Activated T-helper 9 cell treated with anti-CD3 and anti-CD28 coated beads, Interleukin-2, amount 50 U/mL, for 16 hours (primary cell): ENCODE measurements around the gene LILRB3.
"Not testable (repeated sequence)": the region's sequence is repeated elsewhere in the genome, so short reads cannot be mapped to it uniquely, and the experiment has no call there.

Experiments used
- DNase-seq: peaks from one replicate; pipeline ENCODE4 v3.0.0-alpha.2; 2020; ENCODE audit warnings: low read depth

Gene LILRB3

DNA sequence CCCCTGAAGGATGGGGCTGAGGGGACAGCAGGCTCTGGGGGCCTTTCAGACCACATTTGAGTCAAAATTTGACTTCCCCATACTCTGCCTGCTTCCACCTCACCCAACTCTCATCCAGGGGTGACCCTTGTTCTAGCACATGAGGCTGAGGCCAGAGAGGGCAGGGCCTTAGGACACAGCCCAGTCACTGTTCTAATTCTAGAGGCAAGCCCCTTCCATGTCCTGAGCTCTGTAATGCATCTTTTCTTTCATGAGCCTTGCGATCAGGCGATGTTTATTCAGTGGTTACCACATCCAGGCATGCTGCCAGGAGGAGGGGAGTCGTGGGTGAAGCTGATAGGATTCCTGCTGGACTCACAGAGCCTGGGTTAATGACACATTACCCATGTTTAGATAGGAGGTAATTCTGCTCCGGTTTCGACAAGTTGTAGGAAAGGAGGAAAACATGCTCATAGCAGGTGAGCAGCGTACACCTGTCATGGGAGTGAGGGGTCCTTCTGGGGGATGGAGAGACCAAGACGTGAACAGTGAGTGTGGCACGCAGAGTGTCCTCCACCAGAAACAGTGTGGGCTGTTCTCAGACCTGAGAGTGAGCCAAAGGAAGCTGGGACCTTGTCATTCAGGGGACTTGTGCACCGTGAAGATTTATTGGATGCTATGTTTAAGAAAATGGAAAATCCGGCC, 12.9 kb downstream of the LILRB3 start:
- DNase-seq: no peak

DNA sequence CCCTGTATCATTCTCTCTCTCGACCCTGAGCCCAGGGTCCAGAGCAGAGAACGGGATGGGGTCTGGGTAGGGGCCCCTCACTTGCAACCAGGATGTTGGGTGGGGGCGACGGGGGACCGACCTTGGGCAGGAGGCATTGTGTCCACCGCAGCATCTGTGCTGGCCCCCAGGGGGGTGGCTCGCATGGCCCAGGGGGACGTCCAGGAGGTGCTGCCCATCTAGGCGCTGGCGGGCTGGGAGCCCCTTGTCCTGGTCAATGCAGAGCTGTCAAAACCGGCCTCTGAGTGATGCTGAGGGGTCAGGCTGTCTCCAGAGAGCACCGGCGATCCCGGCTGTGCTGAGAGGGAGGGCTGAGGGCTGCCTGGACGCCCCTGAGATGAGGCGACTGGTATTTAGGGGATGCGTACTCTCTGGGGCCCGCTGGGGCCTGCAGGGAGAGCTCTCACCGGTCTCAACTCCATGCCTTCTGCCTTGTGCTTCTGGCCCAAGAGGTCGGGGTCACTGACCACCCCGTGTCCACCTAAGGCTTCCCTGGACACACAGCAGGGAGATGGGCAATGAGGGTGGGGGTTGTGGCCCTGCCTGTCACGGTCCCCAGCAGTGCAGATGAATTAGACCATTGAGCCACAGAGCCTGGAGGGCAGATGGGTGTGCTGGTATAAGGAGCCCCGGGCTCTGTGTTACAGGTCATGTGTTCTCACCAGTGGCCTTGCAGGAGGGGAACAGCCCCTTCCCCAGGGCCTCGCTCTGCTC, 13.6 kb downstream of the LILRB3 start:
- no peak for DNase-seq

GRCh38 chr19:54208784-54209057, 14.1 kb downstream of the LILRB3 start:
- no peak for DNase-seq

- DNase-seq: no peak
Observed at GRCh38 chr19:54207983-54208783, 14.6 kb downstream of the LILRB3 start.

- no peak for DNase-seq
Observed at GRCh38 chr19:54207676-54207982, 15.2 kb downstream of the LILRB3 start.

GRCh38 chr19:54207193-54207592, 15.6 kb downstream of the LILRB3 start:
- DNase-seq: not testable (repeated sequence)

GRCh38 chr19:54206831-54207177, 16.0 kb downstream of the LILRB3 start:
- DNase-seq: no peak

DNA sequence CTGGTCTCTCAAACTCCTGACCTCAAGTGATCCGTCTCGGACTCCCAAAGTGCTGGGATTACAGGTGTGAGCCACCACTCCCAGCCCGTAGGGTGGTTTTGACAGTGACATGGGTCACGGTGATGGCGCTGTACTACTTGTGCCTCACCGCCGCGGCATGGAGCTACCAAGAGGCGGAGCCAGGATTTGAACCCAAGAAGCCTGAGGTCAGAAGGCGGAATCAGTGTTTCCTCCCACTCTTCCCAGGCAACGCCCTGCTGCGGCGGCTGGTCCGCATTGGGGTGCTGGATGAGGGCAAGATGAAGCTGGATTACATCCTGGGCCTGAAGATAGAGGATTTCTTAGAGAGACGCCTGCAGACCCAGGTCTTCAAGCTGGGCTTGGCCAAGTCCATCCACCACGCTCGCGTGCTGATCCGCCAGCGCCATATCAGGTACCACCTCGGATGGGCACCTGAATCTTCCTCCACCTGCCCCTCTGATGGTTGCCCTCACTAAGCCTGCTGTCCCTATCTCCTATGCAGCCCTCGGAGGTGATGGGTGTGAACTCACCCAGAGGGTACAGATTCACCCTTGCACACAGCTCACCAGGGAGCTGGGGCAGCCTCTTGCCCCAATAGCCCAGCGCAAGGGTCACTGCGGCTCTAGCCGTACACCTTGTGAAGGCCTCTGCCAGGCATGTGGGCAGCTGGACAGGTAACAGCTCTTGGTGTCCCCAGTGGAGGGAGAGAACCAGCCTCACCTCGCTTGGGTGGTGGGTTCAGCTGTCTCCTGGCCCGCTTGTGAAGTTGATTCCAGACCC, 16.6 kb downstream of the LILRB3 start:
- DNase-seq: no peak

DNA sequence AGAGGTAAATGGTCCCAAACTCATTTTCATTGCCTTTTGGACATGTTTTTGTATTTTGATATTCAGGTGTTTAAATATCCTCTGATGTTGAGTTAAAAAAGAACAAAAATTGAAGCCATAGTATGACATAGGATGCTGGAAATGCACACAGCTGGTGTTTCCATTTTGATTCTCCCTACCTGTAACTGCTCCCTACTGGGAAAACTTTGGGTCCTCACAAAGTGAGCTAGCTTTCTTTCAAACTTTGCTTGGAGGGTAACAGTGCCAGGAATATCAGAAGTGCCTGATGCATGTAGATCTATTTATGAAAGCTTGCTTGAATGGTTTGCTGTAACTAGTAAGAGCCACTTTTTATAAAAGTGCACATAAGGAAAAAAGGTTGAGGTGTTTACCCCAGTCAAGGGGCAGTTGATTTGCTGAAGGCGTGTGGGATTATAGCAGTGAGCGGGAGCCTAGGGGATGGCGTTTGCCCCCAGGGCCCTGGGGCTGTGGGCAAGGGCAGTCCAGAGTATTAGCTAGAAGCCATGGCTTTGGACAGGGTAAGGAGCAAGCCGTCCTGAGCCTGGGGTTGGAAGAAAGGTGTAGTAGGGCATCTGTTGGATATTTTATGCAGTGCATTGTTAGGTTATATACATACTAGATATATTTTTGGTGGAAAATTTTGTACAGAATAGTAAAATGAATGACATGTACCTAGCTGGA, 17.9 kb downstream of the LILRB3 start:
- DNase-seq: no peak

DNA sequence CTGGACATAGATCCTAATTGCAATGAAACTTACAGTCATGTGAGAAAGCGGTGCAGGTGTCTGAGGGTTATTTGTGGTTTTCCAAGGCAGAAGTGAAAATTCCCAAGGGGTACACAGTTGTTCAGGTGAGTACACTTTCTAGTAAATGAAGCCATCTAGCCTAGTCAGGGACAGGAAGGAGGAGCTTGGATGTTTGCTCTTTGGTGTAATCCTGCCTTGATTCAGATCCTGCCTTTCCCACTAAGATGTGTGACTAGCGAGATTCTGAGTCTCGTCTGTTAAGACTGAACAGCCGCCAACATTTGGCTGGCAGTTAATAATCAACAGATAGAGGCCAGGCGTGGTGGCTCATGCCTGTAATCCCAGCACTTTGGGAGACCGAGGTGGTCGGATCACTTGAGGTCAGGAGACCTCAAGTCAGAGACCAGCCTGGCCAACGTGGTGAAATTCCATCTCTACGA, 19.6 kb downstream of the LILRB3 start:
- no peak for DNase-seq

- DNase-seq: no peak
Observed at GRCh38 chr19:54201980-54202379, 20.8 kb downstream of the LILRB3 start.

DNA sequence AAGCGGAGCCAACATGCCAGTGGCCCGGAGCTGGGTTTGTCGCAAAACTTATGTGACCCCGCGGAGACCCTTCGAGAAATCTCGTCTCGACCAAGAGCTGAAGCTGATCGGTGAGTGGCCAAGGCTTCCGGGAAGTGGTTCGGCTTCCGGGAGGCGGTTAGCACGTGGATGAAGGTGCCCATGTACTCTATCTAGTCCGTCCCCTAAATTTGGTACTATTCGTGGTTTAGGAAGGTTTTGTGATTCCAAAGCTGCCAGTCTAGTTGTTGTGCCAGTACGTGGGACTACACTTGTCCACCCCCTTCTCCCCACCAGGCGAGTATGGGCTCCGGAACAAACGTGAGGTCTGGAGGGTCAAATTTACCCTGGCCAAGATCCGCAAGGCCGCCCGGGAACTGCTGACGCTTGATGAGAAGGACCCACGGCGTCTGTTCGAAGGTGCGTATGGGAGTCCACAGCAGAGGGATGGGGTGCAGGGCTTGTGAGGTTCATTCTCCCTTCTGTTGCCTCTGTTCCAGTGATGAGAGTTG, 21.6 kb downstream of the LILRB3 start:
- no peak for DNase-seq

DNA sequence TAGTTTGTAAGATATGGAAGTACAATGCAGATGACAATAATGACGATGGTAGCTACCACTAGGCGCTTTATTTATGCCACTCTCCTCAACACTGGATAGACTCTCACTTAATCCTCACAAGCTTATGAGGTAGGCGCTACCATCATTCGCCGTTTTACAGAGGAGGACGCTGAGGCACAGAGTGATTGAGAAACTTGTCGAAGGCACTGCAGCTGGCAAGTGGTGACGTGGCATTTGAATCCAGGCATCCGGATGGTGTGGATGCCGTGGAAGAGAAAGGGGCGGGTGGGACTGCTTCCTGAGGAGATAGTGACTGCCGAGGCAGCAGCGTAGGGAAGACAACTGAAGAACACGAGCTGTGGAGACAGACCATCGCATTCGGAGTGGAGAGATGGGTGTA, 23.4 kb downstream of the LILRB3 start:
- no peak for DNase-seq

DNA sequence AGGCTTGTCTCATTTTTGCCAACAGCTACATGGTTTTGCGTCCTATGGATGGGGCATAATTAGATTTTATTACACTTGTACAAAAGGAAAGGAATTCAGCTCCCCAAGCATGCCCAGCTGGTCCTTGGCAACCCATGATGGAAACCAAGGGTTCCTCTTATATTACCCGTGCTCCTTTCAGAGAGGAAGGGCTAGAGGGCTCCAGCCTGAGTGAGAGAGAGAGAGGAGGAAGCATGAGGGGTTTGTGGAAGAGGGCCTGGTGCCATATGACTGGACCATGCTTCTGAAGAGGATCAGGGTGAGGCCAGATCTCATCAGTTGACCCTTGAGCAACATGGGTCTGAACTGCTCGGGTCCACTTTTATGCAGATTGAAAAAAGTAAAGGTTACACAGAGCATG, 25.7 kb downstream of the LILRB3 start:
- DNase-seq: no peak

DNA sequence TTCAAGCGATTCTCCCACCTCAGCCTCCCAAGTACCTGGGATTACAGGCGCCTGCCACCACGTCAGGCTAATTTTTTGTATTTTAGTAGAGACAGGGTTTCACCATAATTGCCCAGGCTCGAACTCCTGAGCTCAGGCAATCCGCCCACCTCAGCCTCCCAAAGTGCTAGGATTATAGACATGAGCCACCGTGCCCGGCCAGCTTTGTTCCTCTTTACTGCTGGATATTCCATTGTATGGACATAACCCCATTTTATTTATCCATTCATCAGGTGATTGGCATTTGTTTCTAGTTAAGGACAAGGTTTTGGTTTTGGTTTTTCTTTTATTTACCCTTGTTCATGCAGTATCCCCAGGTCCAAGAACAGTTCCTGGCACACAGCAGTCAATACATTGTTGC, 26.3 kb downstream of the LILRB3 start:
- DNase-seq: no peak

- DNase-seq: not testable (repeated sequence)
Observed at GRCh38 chr19:54194463-54194862, 28.3 kb downstream of the LILRB3 start.

DNA sequence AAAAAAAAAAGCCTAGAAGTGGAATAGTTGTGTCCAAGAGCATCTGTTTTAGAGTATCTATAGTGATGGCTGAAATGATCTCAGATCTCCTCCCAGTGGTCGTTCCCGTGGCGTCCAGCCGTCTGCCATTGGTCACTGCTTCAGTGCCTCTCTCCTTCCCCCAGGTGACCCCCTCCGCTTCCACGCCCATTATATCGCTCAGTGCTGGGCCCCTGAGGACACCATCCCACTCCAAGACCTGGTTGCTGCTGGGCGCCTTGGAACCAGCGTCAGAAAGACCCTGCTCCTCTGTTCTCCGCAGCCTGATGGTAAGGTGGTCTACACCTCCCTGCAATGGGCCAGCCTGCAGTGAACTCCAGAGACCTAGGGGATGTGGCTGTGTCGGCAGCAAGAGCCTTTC, 29.8 kb downstream of the LILRB3 start:
- no peak for DNase-seq

DNA sequence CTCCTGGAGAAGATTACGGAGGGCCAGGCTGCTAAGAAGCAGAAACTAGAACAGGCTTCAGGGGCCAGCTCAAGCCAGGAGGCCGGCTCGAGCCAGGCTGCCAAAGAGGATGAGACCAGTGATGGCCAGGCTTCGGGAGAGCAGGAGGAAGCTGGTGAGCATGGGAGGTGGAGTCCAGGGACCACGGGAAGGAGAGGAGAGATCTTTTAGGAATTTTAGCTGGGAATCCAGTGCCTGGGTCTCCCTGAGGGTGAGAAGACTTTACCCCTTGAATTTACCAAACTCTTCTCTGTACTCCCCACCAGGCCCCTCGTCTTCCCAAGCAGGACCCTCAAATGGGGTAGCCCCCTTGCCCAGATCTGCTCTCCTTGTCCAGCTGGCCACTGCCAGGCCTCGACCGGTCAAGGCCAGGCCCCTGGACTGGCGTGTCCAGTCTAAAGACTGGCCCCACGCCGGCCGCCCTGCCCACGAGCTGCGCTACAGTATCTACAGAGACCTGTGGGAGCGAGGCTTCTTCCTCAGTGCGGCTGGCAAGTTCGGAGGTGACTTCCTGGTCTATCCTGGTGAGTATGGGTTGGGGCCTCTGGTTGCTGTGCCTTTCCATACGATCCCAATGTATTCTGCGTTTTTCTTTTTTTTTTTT, 30.9 kb downstream of the LILRB3 start:
- DNase-seq: no peak

GRCh38 chr19:54191011-54191810, 31.6 kb downstream of the LILRB3 start, which contains the start of gene TSEN34:
TSS of gene TSEN34 (plus strand) at chr19:54191308. CDS start at chr19:54191365, 57 bp downstream.
- DNase-seq: peak; percentile 83

GRCh38 chr19:54190503-54191010, 32.2 kb downstream of the LILRB3 start:
- DNase-seq: peak; percentile 100
